ENCODE results near the gene CIRBP.

CIRBP gene

DNA sequence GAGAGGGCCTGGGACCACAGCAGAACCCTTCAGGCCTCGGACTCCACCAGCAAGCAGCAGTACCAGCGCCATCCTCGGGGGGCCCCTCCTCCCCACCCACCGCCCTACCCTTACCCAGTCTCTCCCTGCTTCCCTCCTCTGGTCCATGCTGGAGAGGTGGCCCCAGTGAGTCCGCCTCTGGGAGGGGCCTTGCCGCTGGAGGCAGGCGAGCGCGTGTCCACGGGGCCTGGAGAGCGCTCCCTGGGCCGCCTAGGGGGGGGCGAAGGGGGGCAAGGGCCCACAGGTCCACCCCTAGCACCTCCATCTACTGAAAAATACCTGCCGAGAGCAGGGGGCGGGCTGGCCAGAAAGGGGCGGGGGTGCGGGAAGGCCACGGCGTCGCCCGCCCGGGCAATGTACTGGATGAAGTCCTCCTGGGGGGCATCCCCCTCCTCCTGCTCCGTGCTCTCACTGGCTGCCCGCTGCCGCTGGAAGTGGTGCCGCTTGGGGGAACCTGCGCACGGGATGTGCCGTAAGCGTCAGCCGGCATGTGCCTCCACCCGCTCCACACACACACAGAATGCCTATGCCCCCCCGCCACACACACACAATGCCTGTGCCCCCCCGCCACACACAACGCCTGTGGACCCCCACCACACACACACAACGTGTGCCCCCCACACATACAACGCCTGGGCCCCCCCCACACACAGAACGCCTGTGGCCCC, 38.2 kb upstream of the CIRBP start:
- no peak for DNase-seq

DNA sequence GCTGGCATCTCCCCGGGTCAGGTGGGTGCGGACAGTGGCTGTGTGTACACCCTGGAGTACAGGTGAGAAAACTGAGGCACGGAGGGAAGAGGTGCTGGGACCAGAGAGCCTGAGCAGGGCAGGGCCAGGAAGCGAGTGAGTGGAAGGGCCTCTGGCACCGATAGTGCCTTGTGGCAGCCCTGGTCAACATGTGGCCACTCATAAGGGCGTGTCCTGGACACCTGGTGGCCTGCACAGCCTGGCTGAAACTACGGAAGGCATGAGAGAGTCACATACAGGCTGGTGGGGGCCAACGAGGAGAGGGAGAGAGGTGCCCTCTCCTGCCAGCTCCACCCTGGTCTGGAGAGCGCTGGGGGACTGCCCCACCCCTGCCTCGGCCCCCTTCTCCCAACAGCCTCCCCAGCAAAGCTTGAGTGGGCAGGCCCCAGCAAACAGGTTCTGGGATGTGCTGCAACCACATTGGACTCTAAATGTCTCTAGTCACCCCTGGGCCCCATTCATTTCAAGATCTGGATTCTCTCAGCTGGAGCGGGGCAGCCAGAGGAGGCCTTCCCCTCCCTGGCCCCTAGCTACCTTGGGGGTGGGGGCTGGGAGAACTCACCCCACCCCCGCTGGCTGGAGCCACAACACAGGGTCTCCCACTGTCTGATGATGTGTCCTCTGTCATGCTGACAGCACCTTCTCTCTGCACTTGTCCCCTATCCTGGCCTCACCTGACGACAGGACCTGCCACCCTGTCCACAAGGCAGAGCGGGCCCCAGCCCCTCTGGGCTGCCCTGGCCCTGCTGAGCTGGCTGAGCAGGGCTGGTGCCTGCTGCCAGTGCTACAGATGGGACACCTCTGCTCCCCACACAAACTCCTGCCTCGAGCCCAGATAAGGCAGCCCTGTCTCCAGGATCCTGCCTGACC, 37.1 kb upstream of the CIRBP start:
- DNase-seq = no peak

DNA sequence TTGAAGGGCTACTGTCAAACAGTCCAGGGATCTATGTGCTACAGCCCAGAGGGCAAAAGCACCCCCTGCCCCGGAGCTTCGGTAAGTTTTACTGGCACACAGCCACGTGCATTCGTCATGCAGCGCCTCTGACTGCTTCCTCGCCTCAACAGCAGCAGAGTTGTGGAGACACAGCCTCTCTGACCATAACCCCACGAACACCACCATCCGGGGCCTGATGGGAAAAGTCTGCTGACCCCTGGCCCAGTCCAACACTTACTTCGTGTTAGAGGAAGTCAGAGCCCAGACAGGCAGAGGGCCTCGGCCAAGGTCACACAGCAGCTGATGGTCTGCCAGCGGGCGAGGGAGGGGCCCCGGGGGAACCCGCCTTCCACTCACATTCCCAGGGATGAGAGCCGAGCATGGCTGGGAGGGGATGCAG, 36.5 kb upstream of the CIRBP start:
- DNase-seq = peak in 3 of 4 experiments; percentile 39 to 70 (median 55)

DNA sequence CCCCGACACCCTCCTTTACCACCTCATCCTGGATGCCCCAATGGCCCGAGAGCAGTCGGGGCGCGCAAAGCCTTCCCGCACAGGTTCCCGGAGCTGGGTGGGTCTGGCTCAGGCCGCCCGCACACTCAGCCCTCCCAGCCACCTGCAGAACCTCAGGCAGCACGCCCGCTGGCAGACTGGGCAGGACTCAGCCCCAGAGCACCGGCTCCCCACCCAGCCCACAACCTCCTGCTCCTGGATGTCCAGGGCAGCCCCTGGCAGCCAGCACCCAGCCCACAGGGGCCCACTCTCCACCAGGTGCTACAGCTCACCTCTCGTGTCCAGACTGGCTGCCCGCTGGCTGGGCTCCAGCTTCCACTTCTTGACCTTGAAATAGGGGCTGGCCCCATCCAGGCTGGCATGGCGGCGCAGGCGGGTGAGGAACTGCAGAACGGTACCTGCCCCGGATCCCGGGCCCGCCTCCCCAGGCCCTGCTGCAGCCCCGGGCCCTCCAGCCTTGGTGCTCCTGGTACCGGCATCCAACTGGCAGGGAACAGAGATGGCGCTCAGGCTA, 35.9 kb upstream of the CIRBP start:
- no peak for DNase-seq

DNA sequence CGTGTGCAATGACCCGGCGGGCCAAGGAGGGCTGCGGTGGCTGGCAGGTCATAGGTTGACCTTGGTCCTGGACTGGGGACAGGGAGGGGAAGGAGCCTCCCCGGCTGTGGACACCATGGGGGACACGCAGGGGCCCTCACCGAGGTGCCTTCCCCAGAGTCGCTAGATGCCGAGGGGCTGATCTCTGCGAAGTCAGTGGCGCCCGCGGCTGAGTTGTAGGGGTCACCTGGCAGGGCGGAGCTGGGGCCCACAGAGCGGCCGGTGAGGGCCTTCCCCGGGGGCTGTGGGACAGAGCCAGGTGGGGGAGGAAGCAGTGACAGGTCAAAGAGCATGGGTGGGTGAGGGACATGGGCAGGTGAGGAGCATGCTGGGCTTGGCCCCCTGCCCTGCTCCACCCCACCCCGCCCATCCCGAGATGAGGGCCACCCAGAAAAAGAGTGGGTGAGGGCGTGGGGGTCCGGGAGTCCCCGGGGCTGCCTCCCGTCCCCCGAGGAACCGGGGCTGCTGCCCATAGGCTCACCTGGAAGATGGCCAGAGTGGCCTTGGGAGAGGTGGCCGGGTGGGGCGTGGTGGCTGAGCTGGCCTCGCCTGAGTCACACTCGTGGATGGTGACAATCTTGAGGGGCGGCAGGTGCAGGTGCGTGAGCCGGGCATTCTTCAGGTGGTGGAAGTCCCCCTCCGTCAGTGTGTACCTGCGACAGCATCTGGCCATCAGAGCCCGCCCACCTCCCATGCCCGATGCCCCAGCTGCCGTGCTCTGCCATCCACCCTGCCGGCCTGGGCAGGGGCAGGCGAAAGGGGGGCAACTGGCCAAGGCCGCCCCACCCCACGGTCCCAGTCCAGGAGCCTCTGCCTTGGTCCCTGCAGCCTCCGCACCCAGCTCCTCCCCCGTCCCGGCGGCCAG, 34.8 kb upstream of the CIRBP start:
- no peak for DNase-seq

DNA sequence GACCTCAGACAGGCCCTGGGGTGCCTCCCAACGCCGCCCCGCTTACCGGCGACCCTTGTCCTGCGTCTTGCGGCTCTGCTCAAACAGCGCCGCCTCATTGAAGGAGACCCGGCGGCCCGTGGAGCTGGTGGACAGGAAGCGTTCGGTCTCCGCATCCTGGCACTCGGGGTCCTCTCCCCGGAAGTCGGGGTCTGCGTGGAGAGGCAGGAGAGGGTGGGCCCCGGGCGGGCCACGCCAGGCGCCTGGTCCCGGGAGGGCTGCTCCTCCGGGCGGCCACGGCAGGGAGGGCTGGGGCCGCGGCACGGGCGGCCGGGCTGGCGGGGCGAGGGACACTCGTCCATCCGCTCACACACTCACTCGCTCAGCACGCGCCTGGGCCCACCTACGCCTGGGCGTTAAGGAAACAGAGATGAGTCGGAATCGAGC, 34.2 kb upstream of the CIRBP start:
- no peak for DNase-seq

DNA sequence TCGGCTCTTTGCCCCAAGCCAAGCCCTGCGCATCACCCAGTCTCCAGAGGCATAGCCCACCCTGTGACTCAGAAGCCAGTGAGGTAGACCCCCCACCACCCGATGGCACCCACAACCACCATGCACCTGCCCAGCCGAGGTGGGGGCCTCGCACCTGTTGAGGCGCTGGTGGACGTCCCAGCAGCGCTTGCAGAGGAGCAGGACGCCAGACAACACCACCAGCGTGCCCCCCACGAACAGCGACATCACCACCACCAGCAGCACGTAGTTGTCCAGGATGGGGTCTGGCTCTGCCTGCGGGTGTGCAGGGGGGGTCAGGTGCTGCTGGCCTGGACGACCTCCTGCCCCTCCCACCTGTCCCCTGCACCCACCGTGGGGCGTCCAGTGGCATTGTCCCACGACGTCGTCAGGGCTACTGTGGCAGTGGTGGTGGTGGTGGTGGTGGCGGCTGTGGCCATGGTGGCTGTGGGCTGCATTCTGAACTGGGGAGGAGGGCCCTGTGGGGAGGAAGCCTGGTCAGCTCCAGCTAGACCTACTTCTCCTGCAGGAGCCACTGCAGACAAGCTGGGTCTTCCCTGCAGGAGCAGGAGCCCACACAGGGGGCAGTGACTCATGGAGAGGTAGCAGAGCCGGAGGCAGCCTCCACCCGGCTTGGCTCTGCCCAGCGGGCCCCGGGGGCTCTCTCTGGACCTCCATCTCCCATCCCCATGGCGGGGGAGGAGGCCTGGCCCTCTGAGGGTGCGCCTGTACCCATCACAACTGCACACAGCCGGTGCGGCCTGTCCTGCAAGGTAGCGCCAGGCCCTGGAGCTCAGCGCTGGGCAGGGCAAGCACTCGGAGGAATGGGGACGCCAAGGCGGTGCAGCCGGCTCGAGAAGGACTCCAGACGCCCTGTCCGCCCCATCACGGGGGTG, 33.2 kb upstream of the CIRBP start:
- no peak for DNase-seq

DNA sequence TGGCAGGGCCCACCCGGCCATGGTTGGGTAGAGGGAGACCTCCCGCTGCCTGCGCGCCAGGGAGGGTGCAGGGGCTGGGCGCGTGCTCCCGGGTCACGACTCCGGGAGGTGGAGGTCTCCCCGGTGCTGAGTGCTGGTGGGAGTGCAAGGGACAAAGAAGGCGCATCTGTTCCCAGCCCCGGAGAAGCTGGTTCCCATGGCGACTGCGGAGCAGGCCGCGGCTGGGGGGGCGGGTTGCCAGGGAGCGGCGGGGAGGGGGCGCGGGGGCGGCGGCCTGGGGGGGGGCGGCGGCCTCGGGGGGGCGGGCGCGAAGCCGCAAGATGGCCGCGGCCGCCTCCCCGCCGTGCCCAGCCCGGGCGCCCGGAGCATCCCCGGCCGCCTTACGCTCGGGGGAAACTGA, 32.6 kb upstream of the CIRBP start:
- DNase-seq = peak in 1 of 4 experiments; percentile 25

DNA sequence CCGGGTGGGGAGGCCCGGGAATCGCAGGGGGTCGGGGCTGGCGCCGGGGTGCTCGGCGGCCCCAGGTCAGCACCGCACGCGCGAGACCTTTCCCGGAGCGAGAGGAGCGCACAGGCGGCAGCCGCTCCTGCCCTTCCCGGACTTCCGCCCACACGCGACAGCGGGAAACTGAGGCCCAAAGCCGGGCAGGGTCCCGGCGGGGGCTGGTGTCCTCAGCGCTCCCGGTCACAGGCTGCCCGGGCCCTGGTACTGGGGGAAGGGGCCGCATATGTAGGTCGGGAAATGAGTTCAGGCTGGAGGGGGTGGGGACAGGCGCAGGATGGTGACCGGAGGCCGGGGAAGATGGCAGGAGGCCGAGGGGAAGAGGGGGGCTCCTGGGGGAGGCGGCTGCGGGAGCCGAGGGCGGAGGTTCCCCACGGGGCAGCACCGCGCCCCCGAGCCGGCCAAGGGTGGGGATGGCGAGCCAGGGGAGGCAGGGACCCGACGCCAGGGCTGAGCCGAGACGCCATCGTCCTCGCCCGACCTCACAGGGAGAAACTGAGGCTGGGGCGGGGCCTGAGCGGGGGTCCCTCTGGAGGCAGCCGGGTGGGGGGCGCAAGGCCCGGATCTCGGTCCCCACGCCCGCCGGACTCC, 32.0 kb upstream of the CIRBP start:
- DNase-seq = peak in 3 of 4 experiments; percentile 33 to 44 (median 42)

DNA sequence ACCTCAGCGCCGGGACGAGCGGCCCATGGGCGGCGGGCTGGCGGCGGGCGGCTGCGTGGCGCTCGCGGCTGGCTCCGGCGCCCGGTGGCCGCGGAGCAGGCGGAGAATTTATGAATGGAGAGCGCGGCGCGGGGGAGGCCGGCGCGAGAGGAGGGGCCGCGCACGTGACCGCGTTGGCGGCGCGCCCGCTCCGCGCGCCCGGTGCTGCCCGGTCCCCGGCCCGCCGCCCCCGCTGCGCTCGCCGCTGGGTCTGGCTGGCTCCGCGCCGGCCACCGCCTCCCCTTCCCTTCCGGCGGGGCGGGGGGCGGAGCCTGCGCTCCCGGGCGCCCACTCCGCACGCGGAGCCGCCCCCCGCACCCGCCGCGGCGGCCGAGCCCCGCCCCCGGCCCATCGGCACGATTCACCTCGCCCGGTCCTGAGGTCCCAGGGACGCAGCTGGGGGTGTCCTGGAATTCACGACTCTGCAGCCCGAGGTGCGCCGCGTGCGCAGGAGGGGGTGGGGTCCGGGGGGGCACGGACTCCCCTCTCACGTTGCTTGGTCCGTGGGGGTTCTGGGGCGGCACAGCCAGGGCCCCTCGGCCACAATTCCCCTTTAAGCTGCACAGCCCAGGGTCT, 31.3 kb upstream of the CIRBP start, which contains the start of gene CBARP:
Gene CBARP, minus strand, starts transcription at position 252 of the 615 bp plus-strand sequence. CDS start 1,905 bp downstream, outside the sequence.
- DNase-seq = peak; percentile 68 to 87 (median 70)

DNA sequence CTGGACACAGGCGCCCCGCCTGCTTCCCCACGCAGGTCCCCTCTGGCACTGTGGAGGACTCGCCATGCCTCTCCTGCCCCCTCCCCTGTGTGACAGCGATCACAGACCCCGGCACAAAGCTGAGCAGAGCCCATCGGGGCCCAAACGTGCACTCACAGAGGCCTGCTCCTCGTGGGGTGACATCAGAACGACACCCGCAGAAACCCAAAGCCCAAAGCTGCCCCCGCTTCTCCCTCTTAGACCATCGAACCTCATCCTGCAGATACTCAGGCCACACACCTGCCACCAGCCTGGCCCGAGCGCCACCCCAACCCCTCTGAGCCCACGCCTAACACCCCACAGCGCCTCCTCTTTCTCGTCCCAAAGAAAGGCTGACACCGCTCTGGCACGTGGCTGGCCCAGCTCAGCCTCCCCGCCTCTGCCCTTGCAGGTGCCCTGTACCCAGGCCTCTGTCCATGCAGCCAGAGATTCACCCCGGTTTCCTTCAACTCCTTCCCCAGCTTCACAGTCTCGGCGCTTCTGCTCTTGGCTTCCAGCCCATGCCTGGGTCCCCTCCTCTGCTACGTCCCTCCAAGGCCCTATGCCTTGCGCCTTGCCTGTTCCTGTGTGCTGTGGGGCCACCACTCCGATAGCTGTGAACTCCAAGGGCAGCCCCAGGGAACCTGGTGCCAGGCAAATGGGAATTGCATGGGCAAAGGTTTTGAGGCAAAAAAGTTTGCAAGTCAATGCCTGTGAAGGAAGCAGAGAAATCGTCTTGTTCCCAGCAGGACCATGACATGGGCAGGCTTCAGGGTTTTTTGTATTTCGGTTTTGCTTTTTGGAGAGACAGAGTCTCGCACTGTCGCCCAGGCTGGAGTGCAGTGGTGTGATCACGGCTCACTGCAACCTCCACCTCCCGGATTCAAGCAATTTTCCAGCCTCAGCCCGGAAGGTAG, 30.5 kb upstream of the CIRBP start:
- DNase-seq = peak in 1 of 4 experiments; percentile 36

DNA sequence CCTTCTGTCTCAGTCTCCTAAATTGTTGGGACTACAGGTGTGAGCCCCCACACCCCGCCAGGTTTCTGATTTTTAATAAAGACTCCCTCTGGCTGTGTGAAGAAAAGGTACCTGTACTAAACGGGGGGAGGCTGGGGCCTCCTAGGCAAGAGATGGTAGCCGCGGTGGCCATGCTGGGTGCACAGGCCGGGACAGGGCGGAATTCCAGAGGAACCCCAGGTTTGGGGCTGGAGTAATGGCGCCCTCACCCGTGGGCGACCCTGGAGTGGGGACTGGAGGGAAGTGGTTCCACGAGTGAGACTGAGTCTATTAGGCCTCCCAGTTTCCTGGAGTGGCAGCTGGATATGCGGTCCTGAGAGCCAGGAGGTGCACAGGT, 29.7 kb upstream of the CIRBP start:
- DNase-seq = peak in 1 of 4 experiments; percentile 45

DNA sequence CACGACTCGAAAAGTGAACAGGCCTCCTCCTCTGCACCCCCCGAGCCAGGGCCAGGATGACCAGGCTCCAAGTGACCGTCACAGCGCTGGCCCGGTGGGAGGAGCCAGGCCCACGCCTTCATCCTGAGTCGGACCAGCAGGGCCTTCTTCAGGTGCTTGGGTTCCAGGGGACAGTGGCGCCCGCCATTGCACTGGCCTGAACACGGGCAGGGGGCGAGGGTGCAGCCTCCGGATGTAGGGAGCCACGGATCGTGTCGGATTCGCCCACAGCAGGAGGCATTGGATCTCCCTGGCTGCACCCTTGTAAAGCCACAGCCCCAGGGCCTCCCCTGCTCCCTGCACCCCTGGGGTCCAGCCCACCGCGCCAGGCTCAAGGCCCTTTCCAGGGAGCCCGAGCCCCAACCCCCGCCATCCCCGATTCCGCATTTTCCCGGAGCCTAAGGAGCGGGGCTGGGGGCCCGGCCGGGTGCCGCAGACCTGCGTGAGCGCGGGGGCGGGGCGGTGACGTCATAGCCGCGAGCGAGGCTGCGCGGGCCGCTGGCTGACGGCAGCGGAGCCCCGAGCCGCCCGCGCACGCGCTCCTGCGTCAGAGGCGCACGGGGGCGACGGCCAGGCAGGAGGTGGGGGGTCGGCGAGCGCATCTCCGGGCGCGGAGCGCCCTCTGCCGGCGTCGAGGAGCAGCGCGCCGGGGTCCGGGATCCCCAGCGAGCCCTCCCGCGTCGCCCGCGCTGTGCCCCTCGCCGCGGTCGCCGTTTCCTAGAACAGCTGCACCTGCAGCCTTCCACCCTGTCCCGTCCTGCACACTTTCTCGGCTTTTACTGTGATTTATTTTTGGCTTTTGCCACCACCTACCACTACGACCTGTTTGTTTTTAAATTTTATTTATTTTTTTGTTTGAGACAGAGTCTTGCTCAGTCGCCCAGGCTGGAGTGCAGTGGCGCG, 29.1 kb upstream of the CIRBP start:
- peak; percentile 97 to 99 (median 98) for DNase-seq

DNA sequence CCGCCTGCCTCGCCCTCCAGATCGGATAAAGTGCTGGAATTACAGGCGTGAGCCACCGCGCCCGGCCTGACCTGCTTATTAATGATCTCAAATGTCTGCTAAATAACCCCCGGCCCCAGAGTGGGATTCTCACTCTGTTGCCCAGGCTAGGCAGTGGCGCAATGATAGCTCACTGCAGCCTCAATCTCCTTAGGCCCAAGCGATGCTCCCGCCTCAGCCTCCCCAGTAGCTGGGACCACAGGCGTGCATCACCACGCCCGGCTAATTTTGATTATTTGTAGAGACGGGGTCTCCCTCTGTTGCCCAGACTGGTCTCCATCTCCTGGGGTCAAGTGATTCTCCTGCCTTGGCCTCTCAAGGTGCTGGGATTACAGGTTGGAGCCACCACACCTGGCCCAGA, 28.2 kb upstream of the CIRBP start:
- DNase-seq = no peak

DNA sequence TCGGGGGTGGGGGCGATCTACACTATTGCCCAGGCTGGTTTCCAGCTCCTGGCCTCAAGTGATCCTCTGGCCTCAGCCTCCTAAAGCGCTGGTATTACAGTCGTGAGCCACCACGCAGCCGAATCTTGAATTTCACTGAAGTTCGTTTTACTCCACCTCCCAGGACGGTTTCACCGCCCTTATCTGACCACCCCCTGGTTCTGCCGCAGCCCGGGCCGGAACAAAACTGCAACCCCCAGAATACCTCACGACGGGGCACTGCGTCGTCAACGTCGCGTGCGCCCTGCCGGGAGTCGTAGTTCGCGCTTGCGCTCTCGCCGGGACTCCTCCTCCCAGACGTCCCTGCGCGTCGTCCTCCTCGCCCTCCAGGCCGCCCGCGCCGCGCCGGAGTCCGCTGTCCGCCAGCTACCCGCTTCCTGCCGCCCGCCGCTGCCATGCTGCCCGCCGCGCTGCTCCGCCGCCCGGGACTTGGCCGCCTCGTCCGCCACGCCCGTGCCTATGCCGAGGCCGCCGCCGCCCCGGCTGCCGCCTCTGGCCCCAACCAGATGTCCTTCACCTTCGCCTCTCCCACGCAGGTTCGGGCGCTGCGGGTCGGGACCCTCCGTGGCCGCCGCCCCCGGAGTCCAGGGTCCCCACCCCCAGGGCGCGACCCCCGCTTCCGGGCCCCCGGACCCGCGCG, 27.6 kb upstream of the CIRBP start, which contains the start of gene ATP5F1D:
Gene ATP5F1D, plus strand, starts transcription at position 335 of the 679 bp plus-strand sequence. Its CDS starts 100 bp downstream, at position 435.
- DNase-seq = peak; percentile 97 to 99 (median 98)

DNA sequence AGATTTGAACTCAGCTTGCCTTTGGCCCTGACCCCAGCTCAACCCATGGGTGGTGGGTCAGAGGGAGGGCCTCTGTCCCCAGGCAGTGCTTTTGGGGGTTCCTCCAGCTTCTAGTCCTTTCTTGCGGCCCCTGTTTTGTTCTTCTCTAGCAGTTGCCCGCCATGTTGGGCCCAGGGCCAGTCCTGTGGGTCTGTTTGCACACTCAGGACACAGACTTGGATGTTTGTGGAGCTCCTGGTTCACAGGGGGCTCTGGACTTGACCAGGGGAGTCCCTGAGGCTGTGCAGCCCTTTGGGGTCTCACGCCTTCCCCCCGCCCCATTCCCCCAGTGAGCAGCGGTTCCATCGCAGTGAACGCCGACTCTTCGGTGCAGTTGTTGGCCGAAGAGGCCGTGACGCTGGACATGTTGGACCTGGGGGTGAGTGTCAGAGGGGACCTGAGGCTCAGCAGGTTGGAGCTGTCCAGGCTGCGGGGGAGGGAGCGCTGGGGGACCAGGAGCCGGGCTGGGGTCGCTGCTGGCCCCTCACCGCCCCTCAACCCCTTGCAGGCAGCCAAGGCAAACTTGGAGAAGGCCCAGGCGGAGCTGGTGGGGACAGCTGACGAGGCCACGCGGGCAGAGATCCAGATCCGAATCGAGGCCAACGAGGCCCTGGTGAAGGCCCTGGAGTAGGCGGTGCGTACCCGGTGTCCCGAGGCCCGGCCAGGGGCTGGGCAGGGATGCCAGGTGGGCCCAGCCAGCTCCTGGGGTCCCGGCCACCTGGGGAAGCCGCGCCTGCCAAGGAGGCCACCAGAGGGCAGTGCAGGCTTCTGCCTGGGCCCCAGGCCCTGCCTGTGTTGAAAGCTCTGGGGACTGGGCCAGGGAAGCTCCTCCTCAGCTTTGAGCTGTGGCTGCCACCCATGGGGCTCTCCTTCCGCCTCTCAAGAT, 25.1 kb upstream of the CIRBP start:
- peak; percentile 88 to 93 (median 92) for DNase-seq

Measured in suppressor macrophage (primary cell).